Keratinocyte (primary cell): ENCODE measurements around the gene COPS8. TPM values are rescaled to one million over a fixed set of nuclear protein-coding genes. Genes with fewer than 3 reads are reported as not detected.

Experiments used
- DNase-seq: peaks from one replicate; pipeline ENCODE4 v3.0.0-alpha.2; 2011; ENCODE audit warnings: low read depth, missing footprints, low spot score
- FAIRE-seq: peaks from 2 replicates; lab custom pipeline; 2011; peaks lifted over from hg19 to GRCh38; lab: Jason Lieb, UNC
- H2AFZ ChIP-seq: 2 replicates; pipeline ENCODE4 v1.6.0; 2012; ENCODE audit warnings: low read length, control low read depth, inconsistent platforms; ENCODE audit not compliant: control insufficient read depth
- H3K27ac ChIP-seq: 2 replicates; pipeline ENCODE4 v1.5.1; 2011; ENCODE audit warnings: low read length; ENCODE audit not compliant: control insufficient read depth, insufficient read depth
- H3K27me3 ChIP-seq: 3 replicates; pipeline ENCODE4 v1.6.0; 2011; ENCODE audit warnings: low read length; ENCODE audit not compliant: control insufficient read depth, insufficient read depth; ENCODE audit errors: extremely low read depth
- H3K36me3 ChIP-seq, 2 experiments: 2 replicates in 1 of 2; 3 replicates in 1 of 2; pipeline ENCODE4 v1.5.1; 2011; ENCODE audit warnings: low read length in 2 of 2, mild to moderate bottlenecking in 1 of 2; ENCODE audit not compliant: control insufficient read depth in 2 of 2, insufficient read depth in 2 of 2; ENCODE audit errors: extremely low read depth in 1 of 2
- H3K4me1 ChIP-seq: 3 replicates; pipeline ENCODE4 v1.5.1; 2011; ENCODE audit warnings: low read length; ENCODE audit not compliant: control insufficient read depth, insufficient read depth; ENCODE audit errors: extremely low read depth
- H3K4me2 ChIP-seq: 3 replicates; pipeline ENCODE4 v1.6.0; 2011; ENCODE audit warnings: low read depth, low read length; ENCODE audit not compliant: control insufficient read depth, insufficient read depth; ENCODE audit errors: extremely low read depth
- H3K4me3 ChIP-seq, 3 experiments: fragments of 200-600 bp in 1 of 3; sonication (generic) in 1 of 3; 2 replicates in 2 of 3; 3 replicates in 1 of 3; pipeline ENCODE4 v1.5.1; 2011 to 2016; ENCODE audit warnings: low read length in 3 of 3, mild to moderate bottlenecking in 3 of 3, control low read depth in 2 of 3, inconsistent platforms in 1 of 3, low read depth in 1 of 3, mixed read lengths in 1 of 3, mixed run types in 1 of 3, moderate library complexity in 1 of 3; ENCODE audit not compliant: control insufficient read depth in 2 of 3, insufficient read depth in 2 of 3; ENCODE audit errors: extremely low read depth in 1 of 3
- H3K79me2 ChIP-seq: 2 replicates; pipeline ENCODE4 v1.6.0; 2012; ENCODE audit warnings: low read length; ENCODE audit not compliant: control insufficient read depth, insufficient read depth
- H3K9ac ChIP-seq: 3 replicates; pipeline ENCODE4 v1.6.0; 2011; ENCODE audit warnings: low read length; ENCODE audit not compliant: control insufficient read depth, insufficient read depth; ENCODE audit errors: extremely low read depth
- H3K9me1 ChIP-seq: 3 replicates; pipeline ENCODE4 v1.6.0; 2011; ENCODE audit warnings: low read length; ENCODE audit not compliant: control insufficient read depth, insufficient read depth; ENCODE audit errors: extremely low read depth
- H3K9me3 ChIP-seq: 2 replicates; pipeline ENCODE4 v1.5.1; 2012; ENCODE audit warnings: low read depth, low read length; ENCODE audit not compliant: control insufficient read depth
- H4K20me1 ChIP-seq: 3 replicates; pipeline ENCODE4 v1.6.0; 2011; ENCODE audit warnings: low read length; ENCODE audit not compliant: control insufficient read depth, insufficient read depth; ENCODE audit errors: extremely low read depth
- CTCF ChIP-seq, 3 experiments: IDR thresholded peaks in 1 of 3; conservative IDR thresholded peaks in 1 of 3; optimal IDR thresholded peaks in 1 of 3; 2 replicates in 2 of 3; 3 replicates in 1 of 3; pipeline versions ENCODE3 to v1.5.1; 2011; ENCODE audit warnings: low read length in 3 of 3, mild to moderate bottlenecking in 3 of 3, moderate library complexity in 2 of 3, control low read depth in 1 of 3, inconsistent platforms in 1 of 3; ENCODE audit not compliant: insufficient read depth in 2 of 3; ENCODE audit errors: extremely low read depth in 1 of 3
- EZH2 ChIP-seq: IDR thresholded peaks from one replicate; pipeline ENCODE4 v1.6.1; 2012; ENCODE audit warnings: inconsistent platforms, mild to moderate bottlenecking, low read length, moderate library complexity
- dilution Hi-C: fragments of 300-500 bp; cut with MboI; formaldehyde crosslinking; loops from one replicate; pipeline ENCODE4 v1.7.0; 2020; ENCODE audit warnings: low sequenced_read_pairs; ENCODE audit not compliant: extremely low pct_ligation_motif_present
- polyA plus RNA-seq, 5 experiments: library from polyadenylated mRNA; depleted of rRNA in 3 of 5; stranded (reverse) in 3 of 5; stranded (forward) in 1 of 5; unstranded in 1 of 5; fragments of >200 nt; gene quantifications; 1 replicate in 1 of 5; 2 replicates in 3 of 5; 3 replicates in 1 of 5; pipeline versions ENCODE4 v1.2.1 to v1.2.3, GENCODE V29; 2011 to 2012; ENCODE audit warnings: missing spikeins in 2 of 5, low read depth in 1 of 5, low replicate concordance in 1 of 5

Gene COPS8
- polyA plus RNA-seq, 1 donor (not counting 4 experiments of a cell fraction or from before 2014, with no cell fraction given): 136 TPM

- FAIRE-seq (no peak), DNase-seq (no peak)
- H3K9me1 ChIP-seq: no peaks in the 10 kb centered on the region
- dilution Hi-C loops: no loop called here
- no peaks in the 10 kb centered on the region for H4K20me1 ChIP-seq
- peaks cover 14% of the 10 kb centered on the region for H3K4me1 ChIP-seq
- no peak overlapping the region for H3K9ac ChIP-seq
- no peaks in the 10 kb centered on the region for H3K9me3 ChIP-seq
- no peaks in the 10 kb centered on the region for H3K27me3 ChIP-seq
- no peak overlapping the region for H3K4me2 ChIP-seq
- TF ChIP-seq EZH2: no peak
- TF ChIP-seq CTCF (optimal IDR thresholded peaks at IDR 0.05 in 1 of 3, IDR thresholded peaks at IDR 0.05 in 1 of 3, conservative IDR thresholded peaks at IDR 0.05 in 1 of 3; ENCODE audit: extremely low read depth in 1 of 3, insufficient read depth in 2 of 3, low read length in 3 of 3): no peak
- no peak overlapping the region for H2AFZ ChIP-seq
- no peaks in the 10 kb centered on the region for H3K36me3 ChIP-seq
- no peak overlapping the region for H3K4me3 ChIP-seq
- H3K79me2 ChIP-seq: no peaks in the 10 kb centered on the region
- H3K27ac ChIP-seq: no peak overlapping the region
These were observed 40.3 kb downstream of the COPS8 start for GRCh38 chr2:237125967-237126366.

GRCh38 chr2:237126519-237127174 is 41.0 kb downstream of the COPS8 start:
- dilution Hi-C loops: no loop called here
- Histone ChIP-seq H3K79me2 (no peaks in the 10 kb centered on the region), H3K36me3 (no peaks in the 10 kb centered on the region), H3K27ac (no peak overlapping the region), H3K27me3 (no peaks in the 10 kb centered on the region), H3K9me3 (no peaks in the 10 kb centered on the region), H4K20me1 (no peaks in the 10 kb centered on the region), H3K9ac (no peak overlapping the region), H2AFZ (no peak overlapping the region), H3K4me3 (no peak overlapping the region), H3K4me1 (peaks cover 14% of the 10 kb centered on the region), H3K9me1 (no peaks in the 10 kb centered on the region), H3K4me2 (no peak overlapping the region)
- DNase-seq: no peak
- no peak for FAIRE-seq
- no peak for TF ChIP-seq CTCF (optimal IDR thresholded peaks at IDR 0.05 in 1 of 3, IDR thresholded peaks at IDR 0.05 in 1 of 3, conservative IDR thresholded peaks at IDR 0.05 in 1 of 3; ENCODE audit: extremely low read depth in 1 of 3, insufficient read depth in 2 of 3, low read length in 3 of 3)
- TF ChIP-seq EZH2: no peak
